ENCODE results near the gene KRTAP5-3. TPM values are rescaled to one million over a fixed set of nuclear protein-coding genes. Genes with fewer than 3 reads are reported as not detected.
"Not testable (repeated sequence)": the region's sequence is repeated elsewhere in the genome, so short reads cannot be mapped to it uniquely, and the experiment has no call there.

The KRTAP5-3 gene
- polyA plus RNA-seq, 1 donor from 2014 or later, result not detected

DNA sequence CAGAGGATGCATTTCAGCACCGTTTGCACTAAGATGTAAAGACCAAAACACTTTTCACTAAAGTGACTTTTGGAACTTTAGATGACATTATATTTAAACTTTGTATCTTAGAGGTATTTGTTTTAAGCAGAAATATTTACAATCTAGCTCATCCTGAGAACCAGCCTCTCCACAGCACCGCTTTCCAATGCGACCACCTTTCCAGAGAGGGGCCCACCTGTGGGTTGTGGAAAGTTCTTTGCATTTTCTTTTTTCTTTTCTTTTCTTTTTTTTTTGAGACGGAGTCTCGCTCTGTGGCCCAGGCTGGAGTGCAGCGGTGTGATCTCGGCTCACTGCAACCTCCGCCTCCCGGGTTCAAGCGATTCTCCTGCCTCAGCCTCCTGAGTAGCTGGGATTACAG is 38.3 kb upstream of the KRTAP5-3 start:
- H3K27me3 ChIP-seq (ENCODE audit: insufficient read depth, low read depth, low read length); H3K9ac ChIP-seq (ENCODE audit: low read length); H3F3A ChIP-seq (ENCODE audit: insufficient read depth, low read length, poor library complexity, severe bottlenecking); H3K9me2 ChIP-seq (ENCODE audit: insufficient read depth, low read length); H3K79me2 ChIP-seq (replicated peaks; ENCODE audit: insufficient read depth, low read length); H3K36me3 ChIP-seq (ENCODE audit: insufficient read depth, low read length); H3K4me2 ChIP-seq (ENCODE audit: low read length); H3K27ac ChIP-seq (ENCODE audit: low read length); H2AFZ ChIP-seq (ENCODE audit: low read depth, low read length); H3K4me3 ChIP-seq (ENCODE audit: low read length); H4K20me1 ChIP-seq (ENCODE audit: insufficient read depth); H3K9me3 ChIP-seq (ENCODE audit: low read length): not testable (repeated sequence)

GRCh38 chr11:1645357-1645821 is 37.1 kb upstream of the KRTAP5-3 start:
- Histone ChIP-seq H4K20me1 (ENCODE audit: insufficient read depth) (no peaks in the 10 kb centered on the region), H3K27me3 (ENCODE audit: insufficient read depth, low read depth, low read length) (no peaks in the 10 kb centered on the region), H3K4me2 (ENCODE audit: low read length) (no peak overlapping the region), H3K9me2 (ENCODE audit: insufficient read depth, low read length) (no peaks in the 10 kb centered on the region), H3K27ac (ENCODE audit: low read length) (no peak overlapping the region), H3K36me3 (ENCODE audit: insufficient read depth, low read length) (no peaks in the 10 kb centered on the region), H3K79me2 (replicated peaks; ENCODE audit: insufficient read depth, low read length) (no peaks in the 10 kb centered on the region), H3F3A (ENCODE audit: insufficient read depth, low read length, poor library complexity, severe bottlenecking) (no peaks in the 10 kb centered on the region), H3K4me3 (ENCODE audit: low read length) (no peak overlapping the region), H3K9me3 (ENCODE audit: low read length) (no peaks in the 10 kb centered on the region), H3K9ac (ENCODE audit: low read length) (no peak overlapping the region), H2AFZ (ENCODE audit: low read depth, low read length) (no peak overlapping the region)
- TF ChIP-seq, protein P1, sequence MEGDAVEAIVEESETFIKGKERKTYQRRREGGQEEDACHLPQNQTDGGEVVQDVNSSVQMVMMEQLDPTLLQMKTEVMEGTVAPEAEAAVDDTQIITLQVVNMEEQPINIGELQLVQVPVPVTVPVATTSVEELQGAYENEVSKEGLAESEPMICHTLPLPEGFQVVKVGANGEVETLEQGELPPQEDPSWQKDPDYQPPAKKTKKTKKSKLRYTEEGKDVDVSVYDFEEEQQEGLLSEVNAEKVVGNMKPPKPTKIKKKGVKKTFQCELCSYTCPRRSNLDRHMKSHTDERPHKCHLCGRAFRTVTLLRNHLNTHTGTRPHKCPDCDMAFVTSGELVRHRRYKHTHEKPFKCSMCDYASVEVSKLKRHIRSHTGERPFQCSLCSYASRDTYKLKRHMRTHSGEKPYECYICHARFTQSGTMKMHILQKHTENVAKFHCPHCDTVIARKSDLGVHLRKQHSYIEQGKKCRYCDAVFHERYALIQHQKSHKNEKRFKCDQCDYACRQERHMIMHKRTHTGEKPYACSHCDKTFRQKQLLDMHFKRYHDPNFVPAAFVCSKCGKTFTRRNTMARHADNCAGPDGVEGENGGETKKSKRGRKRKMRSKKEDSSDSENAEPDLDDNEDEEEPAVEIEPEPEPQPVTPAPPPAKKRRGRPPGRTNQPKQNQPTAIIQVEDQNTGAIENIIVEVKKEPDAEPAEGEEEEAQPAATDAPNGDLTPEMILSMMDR (IDR thresholded peaks at IDR 0.05; ENCODE audit: poor library complexity, severe bottlenecking), result no peak
- TF ChIP-seq RAD21 (conservative IDR thresholded peaks at IDR 0.05) (no peak), POLR2AphosphoS5 (IDR thresholded peaks at IDR 0.05) (no peak), EZH2 (IDR thresholded peaks at IDR 0.05; ENCODE audit: borderline replicate concordance, insufficient read depth, low read length, poor library complexity, severe bottlenecking) (no peak), TAF1 (IDR thresholded peaks at IDR 0.05; ENCODE audit: low read depth) (no peak), EP300 (conservative IDR thresholded peaks at IDR 0.05; ENCODE audit: poor library complexity, severe bottlenecking) (no peak), MXI1 (conservative IDR thresholded peaks at IDR 0.05; ENCODE audit: poor library complexity, severe bottlenecking) (no peak), SMC3 (conservative IDR thresholded peaks at IDR 0.05; ENCODE audit: poor library complexity) (no peak)
- TF ChIP-seq, protein P2, sequence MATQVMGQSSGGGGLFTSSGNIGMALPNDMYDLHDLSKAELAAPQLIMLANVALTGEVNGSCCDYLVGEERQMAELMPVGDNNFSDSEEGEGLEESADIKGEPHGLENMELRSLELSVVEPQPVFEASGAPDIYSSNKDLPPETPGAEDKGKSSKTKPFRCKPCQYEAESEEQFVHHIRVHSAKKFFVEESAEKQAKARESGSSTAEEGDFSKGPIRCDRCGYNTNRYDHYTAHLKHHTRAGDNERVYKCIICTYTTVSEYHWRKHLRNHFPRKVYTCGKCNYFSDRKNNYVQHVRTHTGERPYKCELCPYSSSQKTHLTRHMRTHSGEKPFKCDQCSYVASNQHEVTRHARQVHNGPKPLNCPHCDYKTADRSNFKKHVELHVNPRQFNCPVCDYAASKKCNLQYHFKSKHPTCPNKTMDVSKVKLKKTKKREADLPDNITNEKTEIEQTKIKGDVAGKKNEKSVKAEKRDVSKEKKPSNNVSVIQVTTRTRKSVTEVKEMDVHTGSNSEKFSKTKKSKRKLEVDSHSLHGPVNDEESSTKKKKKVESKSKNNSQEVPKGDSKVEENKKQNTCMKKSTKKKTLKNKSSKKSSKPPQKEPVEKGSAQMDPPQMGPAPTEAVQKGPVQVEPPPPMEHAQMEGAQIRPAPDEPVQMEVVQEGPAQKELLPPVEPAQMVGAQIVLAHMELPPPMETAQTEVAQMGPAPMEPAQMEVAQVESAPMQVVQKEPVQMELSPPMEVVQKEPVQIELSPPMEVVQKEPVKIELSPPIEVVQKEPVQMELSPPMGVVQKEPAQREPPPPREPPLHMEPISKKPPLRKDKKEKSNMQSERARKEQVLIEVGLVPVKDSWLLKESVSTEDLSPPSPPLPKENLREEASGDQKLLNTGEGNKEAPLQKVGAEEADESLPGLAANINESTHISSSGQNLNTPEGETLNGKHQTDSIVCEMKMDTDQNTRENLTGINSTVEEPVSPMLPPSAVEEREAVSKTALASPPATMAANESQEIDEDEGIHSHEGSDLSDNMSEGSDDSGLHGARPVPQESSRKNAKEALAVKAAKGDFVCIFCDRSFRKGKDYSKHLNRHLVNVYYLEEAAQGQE (IDR thresholded peaks at IDR 0.05; ENCODE audit: borderline replicate concordance), result no peak
